GM18867 (cell line): ENCODE results near the gene AGER.
A peak's percentile ranks its signal among the peaks of the same experiment; 100 is the strongest.
"Not testable (repeated sequence)": the region's sequence is repeated elsewhere in the genome, so short reads cannot be mapped to it uniquely, and the experiment has no call there.

Experiments used
- ATAC-seq: cut with Tn5 transposase; IDR thresholded peaks from one replicate; pipeline ENCODE4 v1.9.1; 2021; ENCODE audit warnings: mild to moderate bottlenecking, moderate library complexity; ENCODE audit not compliant: unreplicated experiment

The AGER gene

DNA sequence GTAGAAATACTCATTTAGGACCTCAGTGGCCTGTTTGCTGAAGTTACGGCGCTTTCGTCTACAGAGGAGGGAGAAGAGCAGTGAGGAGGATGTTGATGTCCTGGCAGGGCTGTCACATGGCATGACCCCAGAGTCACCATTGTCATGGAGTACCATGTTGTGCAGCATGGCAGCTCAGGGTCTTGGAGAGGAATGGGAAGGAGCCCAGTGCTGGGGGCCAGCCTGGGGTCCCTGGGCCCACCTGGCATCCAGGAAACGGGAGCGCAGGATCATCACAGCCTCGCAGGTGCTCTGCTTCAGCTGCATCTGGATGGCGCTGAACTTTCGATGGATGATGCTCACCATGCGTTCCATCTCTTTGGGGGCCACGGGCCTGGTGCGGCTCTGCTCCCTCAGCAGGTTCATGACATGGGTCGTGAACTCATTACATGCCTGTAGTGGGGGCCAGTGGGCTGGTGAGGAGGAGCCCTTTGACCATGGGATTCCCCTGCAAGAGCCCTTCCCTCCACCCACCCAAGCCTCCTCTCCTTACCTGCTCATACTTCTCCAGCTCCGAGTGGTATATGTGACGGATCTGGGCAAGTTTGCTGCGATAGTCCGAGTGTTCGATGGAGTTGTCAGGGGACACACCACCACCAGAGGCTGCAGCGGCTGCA is 3.8 kb upstream of the AGER start:
- ATAC-seq = not testable (repeated sequence)

DNA sequence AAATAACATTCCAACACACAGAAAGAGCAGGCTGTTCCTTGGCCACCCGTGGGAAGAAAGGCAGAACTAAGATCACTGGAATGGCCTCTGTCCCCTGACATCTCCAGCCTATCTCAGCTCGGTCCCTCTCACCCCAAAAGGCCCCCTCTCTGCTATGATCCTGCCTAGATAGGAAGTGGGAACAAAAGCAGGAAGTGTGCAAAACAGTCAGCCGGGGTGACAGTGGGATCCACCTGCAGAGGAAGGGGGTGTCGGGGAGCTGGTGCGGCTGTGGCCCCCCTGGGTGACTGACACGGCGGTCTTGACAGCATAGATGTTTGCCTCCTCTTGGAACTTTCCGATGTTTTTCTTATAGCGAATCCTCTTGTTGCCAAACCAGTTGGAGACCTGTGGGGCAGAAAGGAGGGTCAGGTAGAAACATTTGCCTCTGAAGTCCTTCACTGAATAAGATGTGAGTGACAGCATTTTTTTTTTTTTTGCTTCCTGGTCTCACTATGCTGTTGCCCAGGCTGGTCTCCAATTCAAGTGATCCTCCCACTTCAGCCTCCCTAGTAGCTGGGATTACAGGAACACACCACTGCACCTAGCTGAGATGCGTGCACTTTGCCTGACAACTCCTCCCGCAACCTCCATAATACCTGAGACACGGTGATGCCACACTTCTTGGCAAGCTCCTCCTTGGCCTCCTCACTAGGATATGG is 3.1 kb upstream of the AGER start:
- ATAC-seq = no peak

DNA sequence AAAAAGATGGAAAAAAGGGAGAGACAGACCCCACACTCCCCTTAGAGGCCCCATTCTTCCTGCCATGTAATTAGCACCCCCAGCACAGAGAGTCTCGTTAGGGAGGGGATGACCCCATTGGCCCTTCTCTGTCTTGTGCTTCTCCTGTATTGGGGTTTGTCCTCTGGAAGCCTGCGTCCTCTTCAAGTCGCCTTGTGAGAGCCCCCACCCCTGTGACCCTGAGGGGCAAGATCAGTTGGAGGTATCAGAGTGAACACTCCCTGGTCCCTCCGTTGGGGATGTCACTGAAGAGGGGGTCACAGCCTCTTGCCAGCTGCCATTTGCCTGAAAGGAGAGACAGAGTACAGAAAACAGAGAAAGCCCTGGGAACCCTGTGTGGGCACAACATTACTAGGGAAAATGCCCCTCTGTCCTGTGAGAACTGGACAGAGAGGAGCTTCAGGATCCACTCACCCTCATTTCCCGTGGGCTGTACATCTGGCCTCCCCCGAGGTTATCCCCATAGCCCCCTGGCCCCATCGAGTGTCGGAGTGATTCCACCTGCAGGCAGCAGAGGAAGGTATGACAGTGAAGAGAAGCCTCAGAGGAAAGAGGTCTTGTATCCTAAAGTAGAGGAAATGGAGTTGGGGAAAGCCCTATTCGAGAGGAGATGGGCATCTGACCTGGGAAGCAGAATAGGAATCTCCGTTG is 2.2 kb upstream of the AGER start:
- ATAC-seq = not testable (repeated sequence)

DNA sequence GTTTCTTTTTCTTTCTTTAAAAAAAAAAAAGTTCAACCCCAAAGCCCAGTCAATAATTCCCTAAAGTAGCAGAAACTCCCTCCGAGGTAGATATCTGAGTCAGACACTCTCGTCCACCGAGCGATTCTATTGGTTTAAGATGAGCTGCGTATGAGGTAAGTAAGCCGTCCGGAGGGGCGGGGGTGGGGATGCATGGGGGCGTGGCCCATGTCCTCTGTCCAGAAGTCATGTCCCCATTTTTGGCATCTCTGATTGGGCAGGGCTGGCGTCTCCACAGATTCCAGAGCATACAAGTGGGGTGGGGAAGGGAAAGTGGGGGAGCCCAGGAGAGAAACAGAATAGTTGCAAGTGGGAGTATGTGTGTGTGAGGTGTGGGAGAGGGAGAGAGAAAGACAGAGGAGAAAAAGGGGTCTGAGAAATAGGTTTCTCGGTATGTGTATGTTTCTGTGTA is 1.7 kb upstream of the AGER start:
- not testable (repeated sequence) for ATAC-seq

DNA sequence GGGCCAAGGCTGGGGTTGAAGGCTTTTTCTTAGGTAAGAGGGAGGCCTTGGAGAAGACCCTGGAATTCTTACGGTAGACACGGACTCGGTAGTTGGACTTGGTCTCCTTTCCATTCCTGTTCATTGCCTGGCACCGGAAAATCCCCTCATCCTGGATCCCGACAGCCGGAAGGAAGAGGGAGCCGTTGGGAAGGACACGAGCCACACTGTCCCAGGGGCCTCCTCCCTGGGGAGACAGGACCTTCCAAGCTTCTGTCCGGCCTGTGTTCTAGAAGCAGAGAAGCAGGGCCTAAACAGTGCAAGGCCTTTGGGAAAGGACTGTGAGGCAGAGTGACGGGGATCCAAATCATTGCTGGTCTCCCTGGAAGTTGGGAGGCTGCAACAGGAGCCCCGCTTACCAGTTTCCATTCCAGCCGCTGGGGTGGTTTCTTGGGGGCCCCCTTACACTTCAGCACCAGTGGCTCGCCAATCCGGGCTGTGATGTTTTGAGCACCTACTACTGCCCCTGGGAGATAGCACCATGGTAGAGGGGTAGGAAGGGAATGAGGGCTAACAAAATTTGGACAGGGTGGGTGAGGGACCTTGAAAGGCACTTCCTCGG is 470 bp downstream of the AGER start:
- ATAC-seq = no peak

DNA sequence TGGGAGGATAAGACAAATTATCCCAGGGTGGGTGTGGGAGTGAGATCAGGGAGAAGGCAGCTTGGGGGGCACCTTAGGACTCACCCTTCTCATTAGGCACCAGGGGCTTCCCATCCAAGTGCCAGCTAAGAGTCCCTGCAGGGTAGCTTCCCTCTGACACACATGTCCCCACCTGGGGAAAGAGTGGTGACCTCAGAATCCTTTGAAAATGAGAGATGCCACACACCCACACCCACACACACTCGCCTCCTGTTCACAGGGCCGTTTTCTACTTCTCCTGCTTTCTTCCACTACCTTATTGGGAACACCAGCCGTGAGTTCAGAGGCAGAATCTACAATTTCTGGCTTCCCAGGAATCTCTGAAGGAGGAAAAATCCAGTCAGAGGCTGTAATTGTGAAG is 1.0 kb downstream of the AGER start:
- ATAC-seq = no peak

DNA sequence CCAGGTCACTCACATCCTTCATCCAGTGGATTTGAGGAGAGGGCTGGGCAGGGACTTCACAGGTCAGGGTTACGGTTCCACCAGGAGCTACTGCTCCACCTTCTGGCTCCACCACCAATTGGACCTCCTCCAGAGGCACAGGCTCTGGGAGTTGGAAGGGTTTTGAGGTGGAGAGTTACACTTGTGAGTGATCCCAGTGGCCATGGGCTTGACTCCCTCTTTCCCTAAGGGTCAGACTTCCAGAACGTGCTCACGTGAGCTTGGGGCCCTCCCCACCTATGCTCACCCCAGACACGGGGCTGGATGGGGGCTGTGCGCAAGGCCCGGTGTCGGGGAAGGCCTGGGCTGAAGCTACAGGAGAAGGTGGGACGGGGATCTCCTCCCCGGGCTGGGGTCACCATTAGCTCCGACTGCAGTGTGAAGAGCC is 1.5 kb downstream of the AGER start:
- no peak for ATAC-seq

DNA sequence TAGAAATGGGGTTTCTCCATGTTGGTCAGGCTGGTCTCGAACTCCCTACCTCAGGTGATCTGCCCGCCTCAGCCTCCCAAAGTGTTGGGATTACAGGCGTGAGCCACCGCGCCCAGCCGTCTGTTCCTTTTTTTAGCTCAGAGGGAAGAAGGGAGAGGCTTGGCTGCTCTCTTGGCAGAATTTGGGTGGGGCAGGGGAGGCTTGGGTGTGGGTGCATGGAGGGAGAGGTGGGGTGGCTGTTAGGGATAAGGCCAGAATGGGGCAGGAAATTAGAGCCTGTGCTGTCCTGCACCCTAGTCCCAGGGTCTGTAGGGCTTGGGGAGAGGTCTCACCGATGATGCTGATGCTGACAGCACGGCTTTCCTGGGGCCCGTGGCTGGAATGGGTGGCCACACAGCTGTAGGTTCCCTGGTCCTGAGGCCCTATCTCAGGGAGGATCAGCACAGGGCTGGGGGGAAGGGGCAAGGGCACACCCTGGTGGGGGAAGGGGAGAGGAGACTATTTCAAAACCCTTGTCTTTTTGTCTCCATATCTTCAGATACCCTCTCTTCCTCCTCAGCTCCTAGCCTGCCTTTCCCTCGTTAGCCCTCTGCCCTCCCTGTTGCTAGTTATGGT is 2.0 kb downstream of the AGER start:
- ATAC-seq = no peak

DNA sequence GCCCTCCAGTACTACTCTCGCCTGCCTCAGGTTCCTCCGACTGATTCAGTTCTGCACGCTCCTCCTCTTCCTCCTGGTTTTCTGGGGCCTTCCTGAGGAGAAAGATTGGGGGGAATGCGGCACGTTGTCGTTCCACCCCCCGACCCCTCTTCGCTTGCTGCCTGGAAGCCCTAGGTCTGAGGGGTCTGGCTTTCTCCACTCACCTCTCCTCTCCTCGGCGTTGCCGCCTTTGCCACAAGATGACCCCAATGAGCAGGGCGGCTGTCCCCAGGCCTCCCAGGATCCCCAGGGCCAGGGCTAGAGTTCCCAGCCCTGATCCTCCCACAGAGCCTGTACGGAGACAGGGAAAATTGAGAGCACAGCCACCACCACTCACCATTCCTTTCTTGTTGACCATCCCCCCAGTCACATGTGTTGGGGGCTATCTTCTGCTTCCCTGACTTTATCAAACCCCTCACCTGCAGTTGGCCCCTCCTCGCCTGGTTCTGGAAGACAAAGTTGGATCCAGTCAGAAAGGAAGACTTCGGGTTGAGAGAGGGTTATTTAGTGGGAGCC is 2.8 kb downstream of the AGER start:
- no peak for ATAC-seq

DNA sequence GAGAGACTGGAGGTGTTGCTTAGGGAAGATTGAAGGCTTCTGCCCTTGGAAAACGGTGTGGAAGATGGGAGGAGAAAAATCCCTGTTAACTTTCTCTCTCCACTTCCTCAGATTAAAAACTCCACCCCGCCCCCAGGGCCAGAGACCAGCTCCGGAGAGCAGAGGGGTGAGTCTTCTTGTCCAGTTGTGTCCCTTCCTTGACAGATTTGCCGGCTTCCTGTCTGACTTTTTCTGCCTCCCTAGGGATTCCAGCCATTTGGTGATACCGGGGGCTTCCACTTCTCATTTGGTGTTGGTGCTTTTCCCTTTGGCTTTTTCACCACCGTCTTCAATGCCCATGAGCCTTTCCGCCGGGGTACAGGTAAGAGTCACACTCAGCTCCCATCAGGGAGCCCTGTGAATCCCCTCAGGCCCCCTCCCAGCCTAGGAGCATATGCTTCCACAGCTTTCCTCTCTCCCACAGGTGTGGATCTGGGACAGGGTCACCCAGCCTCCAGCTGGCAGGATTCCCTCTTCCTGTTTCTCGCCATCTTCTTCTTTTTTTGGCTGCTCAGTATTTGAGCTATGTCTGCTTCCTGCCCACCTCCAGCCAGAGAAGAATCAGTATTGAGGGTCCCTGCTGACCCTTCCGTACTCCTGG is 4.2 kb downstream of the AGER start:
- ATAC-seq = no peak

DNA sequence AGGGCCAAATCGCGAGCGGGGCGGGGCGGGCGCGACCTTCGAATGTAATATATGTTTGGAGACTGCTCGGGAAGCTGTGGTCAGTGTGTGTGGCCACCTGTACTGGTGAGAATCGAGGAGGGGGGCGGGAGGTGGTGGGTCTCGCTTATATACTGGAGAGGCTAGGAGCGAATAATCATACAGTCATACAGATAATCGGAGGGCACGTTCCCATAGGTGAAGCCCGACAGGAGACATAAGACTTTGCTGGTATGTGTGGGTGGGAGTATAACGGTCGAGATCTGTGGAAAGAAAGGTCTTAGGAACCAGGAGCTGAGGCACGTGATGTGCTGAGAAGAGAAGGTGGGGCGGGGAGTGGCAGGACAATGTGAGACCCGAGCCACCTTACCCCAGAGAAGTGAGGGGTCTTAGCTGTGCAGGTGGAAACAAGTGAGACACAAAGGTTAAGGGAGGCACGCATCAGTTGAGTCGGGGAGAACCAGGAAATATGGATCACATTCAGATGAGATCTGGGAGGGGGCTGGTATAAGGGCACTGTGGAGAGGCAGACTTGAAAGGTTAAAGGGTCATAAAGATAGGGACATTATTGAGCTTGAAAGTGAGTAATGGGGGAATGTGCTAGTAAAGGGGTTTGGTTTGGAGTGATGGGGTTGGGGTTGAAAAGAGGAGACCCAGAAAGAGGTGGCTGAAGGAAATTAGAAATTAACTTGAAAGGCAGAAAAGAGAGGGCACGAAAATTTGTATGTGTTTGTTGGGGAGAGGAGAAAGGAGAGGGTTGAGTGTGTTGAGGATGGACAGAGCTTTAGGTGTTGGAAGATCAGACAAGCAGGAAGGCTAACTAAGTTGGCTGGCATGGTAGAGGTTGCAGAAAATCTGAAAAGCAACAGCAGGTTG is 5.3 kb downstream of the AGER start:
- ATAC-seq = no peak

DNA sequence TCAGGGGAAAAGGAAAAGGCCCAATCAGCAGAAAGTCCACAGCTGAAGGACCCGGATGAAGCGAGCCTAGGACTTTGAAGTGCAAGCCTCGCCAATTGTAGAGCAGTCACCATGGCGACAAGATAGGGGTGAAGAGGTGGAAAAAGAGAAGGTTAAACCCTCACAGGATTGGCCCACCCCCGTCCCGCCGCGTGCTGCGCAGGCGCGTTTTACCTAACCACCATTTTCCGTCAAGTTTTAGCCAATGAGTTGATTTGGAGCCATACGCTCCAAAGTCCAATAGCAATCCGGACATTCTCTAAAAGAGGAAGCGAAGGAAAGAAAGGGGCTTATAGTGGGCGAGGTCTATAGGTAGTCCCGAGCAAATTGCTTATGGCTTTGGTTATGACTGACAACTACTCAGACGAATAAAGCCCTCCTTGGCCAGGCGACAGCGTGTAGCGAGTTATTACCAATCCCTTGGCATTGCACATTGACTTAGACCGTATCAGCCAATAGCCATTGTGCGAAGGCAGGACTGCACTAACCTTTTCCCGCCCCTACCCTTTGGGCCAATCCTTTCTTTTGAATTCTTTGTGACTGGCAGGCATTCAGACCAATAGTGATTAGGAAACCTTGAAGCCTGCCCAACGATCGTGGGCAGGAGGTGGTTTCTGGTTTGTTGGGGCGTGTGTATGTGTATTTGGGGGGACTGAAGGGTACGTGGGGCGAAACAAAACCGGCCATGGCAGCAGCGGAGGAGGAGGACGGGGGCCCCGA is 6.1 kb downstream of the AGER start, which contains the start of gene RNF5:
TSS of gene RNF5 (plus strand) at position 618 of the 759 bp plus-strand sequence. CDS start at position 725, 107 bp downstream.
- peak; percentile 78 for ATAC-seq

DNA sequence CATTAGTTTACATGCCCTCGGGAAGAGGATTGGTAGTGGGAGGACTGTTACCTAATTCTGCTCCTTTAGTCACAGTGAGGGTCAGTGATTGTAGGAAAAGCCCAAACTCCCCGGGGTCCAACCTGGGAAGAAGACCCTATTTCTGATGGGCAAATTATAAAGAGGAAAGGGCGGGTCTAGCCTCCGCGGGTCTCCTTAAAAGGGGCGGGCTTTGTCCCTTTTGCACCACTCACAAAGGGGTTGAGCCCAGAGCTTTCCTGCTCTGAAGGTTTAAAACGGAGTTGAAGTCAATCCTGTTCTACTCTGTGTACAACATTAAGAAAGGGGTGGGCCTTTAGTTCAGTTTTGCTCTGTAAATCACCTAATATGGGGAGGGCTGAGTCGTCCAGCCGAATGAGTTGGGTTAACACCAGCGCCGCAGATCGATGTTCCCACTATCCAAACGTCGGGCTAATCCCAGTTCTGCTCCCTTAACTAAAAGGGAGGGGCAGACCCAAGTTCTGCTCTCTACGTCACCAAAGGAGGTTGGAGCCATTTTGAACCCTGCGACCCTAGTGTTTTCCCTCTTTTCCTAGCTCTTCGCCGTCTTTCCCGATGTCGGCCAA is 6.8 kb downstream of the AGER start:
- no peak for ATAC-seq

DNA sequence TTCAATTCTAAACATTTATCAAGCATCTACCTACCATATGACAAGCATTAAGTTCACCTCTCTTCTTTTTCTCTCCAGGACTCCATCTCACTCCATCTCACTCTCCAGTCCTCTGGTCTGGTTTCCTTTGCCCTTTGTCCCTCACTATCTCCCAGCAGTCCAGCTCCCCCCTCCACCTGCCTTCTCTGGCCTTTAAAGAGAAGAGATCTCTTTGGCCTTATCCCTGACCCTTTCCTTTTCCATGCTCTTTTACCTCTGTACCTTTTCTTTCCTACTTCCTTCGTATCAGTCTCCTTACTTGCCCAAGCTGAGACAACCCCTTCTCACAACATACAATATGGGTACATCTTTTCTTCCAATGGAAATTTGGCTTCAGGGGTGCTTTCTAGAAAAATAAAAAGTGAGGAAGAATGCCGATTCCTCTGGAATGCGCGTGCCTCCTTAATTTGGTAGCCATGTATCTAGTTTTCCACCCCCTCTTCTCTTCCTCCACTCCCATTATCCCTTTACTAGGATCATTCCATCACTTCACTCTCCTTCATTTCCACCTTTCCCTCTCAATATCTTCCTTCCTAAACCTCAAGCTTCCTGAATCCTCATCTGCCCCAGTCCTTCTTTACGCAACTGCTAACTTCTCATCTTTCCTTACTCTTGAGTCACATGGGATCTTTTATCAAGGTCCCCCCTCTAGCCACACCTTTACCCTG is 7.4 kb downstream of the AGER start:
- no peak for ATAC-seq

DNA sequence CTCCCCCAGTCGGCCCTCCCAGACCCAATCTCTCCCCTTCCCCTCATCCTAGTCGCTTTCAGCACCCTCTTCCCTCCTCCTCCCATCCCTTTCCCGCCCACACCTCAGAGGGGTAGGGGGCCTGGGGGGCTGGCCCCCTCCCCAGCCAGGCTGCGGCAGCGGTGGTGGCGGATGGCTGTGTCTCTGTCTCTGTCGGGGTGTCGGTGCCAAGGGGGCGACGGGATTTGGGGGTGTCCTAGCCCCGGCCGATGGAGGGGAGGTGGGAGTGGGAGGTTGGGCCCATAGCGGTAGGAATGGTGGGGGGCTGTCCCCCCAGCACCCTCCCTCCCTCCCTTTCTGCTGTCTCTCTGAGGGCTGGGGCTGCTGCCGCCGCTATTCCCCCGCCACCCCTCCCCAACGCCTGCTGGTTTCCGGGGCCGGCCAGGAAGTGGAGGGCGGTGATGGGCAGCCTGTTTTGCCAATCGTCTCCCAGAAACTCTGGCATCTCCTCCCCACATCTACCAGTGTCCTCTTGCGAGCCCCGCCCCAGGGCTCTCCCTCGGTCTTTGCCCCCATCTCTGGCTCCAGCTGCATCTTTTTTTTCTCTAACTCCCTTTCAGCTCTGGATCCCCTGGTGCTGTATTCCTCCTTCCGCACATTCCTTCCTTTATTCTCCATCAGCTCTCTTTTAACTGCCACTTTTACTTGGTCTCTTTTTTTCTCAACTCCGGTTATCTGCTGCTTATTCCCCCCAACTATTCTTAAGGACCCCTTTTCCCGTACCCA is 8.2 kb downstream of the AGER start, which contains the start of gene AGPAT1:
TSS of gene AGPAT1 (minus strand) at position 374 of the 765 bp plus-strand sequence. CDS start 4,588 bp downstream, outside the sequence.
- peak; percentile 43 for ATAC-seq

DNA sequence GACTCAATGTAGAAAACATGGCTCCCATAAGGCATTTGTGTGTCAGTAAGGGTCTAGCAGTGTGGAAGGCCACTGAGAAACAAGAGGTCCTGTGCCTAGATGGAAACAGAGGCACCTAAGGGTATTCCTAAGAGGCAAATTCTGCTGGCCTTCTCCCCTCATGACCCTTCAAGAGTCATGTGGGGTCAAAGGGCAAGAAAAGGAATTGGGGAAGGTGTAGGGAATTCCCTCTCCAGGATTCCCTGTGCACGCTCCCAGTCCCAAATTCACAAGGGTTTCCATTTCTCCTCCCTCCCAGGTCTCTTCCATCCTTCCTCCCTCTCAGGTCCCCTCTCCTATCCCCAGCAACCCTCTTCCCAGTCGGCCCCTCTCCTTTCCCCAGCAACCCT is 8.7 kb downstream of the AGER start:
- ATAC-seq = no peak

DNA sequence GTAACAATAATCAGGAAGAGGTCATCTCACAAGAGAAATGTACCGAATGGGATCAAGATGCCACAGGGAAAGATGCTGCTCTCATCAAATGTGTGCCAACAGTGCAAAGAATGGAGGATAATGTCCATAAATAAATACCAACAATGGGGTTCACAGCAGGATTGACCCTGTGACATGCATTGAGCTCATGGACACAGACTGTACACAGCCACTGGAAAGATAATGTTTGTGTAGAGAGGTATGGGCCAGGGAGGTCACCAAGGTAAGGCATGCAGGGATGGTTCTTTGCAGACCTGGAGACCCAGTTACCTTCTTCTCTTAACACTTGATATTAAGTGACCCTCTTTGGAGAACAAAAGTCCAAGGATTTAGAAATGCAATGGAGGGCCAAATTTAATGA is 9.6 kb downstream of the AGER start:
- no peak for ATAC-seq
